GM12801 (cell line): Measurements from ENCODE around the gene CTBP2.

Source experiments
- CTCF ChIP-seq: IDR thresholded peaks from one replicate; pipeline ENCODE4 v1.5.1; 2011; ENCODE audit warnings: control low read depth; ENCODE audit not compliant: insufficient read length; ENCODE audit errors: extremely low read depth

The CTBP2 gene

GRCh38 chr10:125064681-125065492, 95.5 kb downstream of the CTBP2 start:
- TF ChIP-seq CTCF = no peak

GRCh38 chr10:125063256-125063925, 97.0 kb downstream of the CTBP2 start:
- TF ChIP-seq CTCF = no peak

GRCh38 chr10:125062914-125063230, 97.5 kb downstream of the CTBP2 start:
- TF ChIP-seq CTCF = no peak

GRCh38 chr10:125062227-125062913, 98.0 kb downstream of the CTBP2 start:
- TF ChIP-seq CTCF = no peak

GRCh38 chr10:125061557-125062226, 98.7 kb downstream of the CTBP2 start:
- TF ChIP-seq CTCF = no peak

- no peak for TF ChIP-seq CTCF
These were observed 99.4 kb downstream of the CTBP2 start for GRCh38 chr10:125060826-125061556.
